ENCODE data around the gene NCOR1. TPM values are rescaled to one million over a fixed set of nuclear protein-coding genes. Genes with fewer than 3 reads are reported as not detected.
A peak's percentile ranks its signal among the peaks of the same experiment; 100 is the strongest.

Gene NCOR1
- total and polyA plus RNA-seq, 2 experiments from 2014 or later = 50.6 to 95.7 TPM

DNA sequence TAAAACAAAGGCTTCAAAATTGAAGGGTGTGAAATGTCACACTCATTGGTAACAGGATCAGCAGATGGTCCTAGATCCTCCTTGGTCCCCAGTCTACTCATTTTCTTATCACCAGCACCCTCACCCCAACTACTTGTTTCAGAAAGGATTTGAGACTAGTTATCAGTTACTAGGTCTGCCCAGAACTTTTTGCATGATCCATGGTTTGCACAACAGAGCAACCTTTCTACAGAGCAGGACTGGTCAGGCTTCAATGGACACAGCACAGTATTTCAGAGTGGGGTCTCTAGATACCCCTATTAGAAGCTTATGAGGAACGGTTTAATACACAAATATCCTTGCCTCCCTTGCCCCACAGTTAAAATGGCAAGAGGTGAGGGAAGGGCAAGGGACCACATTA is 190.1 kb downstream of the NCOR1 start:
- H4K20me1 ChIP-seq (ENCODE audit: insufficient read depth) = no peaks in the 10 kb centered on the region
- H3K79me2 ChIP-seq (ENCODE audit: insufficient read depth) = peaks cover 58% of the 10 kb centered on the region
- in situ Hi-C loops (cut with MboI) = no loop called here

DNA sequence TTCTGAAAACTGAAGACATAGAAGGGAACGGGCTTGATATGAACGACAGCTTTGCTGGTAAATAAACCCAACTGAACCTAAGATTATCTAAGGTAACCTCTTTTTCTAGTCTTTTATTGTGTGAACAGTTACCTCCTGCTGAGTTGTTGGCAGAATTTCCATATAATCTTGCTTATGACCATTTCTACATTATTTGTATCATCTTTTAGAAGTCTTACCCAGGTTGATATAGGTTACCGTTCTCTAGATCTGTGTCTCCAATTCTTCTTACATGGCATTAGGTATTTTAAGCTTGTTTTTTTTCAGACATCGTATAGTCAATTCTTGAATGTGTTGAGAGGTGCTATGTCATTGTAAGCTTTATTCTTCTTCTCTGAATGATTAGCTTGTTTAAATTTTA is 191.5 kb downstream of the NCOR1 start:
- in situ Hi-C loops (cut with MboI) = no loop called here

More for the DNA sequence above, 190.1 kb downstream of the NCOR1 start:
- Histone ChIP-seq H3K4me3 (no peak overlapping the region), H3K27ac (no peak overlapping the region), H3K4me1 (ENCODE audit: insufficient read depth) (peaks cover 24% of the 10 kb centered on the region), H2AFZ (no peak overlapping the region), H3K9me2 (ENCODE audit: insufficient read depth) (no peaks in the 10 kb centered on the region), H3K27me3 (replicated peaks; ENCODE audit: insufficient read depth) (no peaks in the 10 kb centered on the region), H3K9ac (no peak overlapping the region), H3K36me3 (ENCODE audit: low read depth) (peaks cover 61% of the 10 kb centered on the region), H3F3A (ENCODE audit: insufficient read depth) (peaks cover 56% of the 10 kb centered on the region), H3K4me2 (ENCODE audit: unreplicated experiment) (no peak overlapping the region), H3K9me3 (ENCODE audit: low read depth) (no peaks in the 10 kb centered on the region)
- DNase-seq = no peak
- TF ChIP-seq EZH2phosphoT487 (IDR thresholded peaks at IDR 0.05; ENCODE audit: insufficient read depth, low read depth) (no peak), EZH2 (IDR thresholded peaks at IDR 0.05; ENCODE audit: insufficient read depth, poor library complexity, severe bottlenecking) (no peak)
- WGBS, 2 experiments (ENCODE audit: low coverage in 1 of 2, low lambda C conversion rate in 2 of 2, missing lambda C conversion rate in 2 of 2) = 96 to 97% methylated on average over 1 of the region's 1 CpG

DNA sequence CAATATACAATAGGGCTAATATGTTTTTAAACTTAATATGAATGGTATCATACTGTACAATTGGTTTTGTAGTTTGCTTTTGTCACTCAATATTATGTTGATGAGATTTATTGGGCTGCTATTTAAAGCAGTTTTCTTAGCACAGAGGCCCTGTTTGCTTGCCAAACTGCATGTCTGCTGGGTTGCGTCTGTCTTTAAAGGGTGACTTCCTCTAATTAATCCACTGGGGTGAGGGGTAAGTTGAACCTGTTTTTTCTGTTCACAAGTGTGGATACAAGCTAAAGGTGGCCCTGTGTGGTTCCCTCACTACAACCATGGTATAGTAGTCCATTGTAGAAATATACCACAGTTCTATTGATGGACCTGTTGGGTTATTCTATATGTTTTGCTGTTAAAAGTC is 196.0 kb downstream of the NCOR1 start:
- H3K9me2 ChIP-seq (ENCODE audit: insufficient read depth) = no peaks in the 10 kb centered on the region

More for the DNA sequence above, 191.5 kb downstream of the NCOR1 start:
- no peaks in the 10 kb centered on the region for H3K27me3 ChIP-seq (replicated peaks; ENCODE audit: insufficient read depth)
- no peak overlapping the region for H2AFZ ChIP-seq
- H3K9me3 ChIP-seq (ENCODE audit: low read depth) = no peaks in the 10 kb centered on the region
- H3K27ac ChIP-seq = no peak overlapping the region
- H3K4me3 ChIP-seq = no peak overlapping the region
- TF ChIP-seq EZH2 (IDR thresholded peaks at IDR 0.05; ENCODE audit: insufficient read depth, poor library complexity, severe bottlenecking) (no peak), EZH2phosphoT487 (IDR thresholded peaks at IDR 0.05; ENCODE audit: insufficient read depth, low read depth) (no peak)
- H4K20me1 ChIP-seq (ENCODE audit: insufficient read depth) = no peaks in the 10 kb centered on the region
- no peak for DNase-seq
- 73 to 74% methylated on average over 4 of the region's 4 CpGs for WGBS, 2 experiments (ENCODE audit: low coverage in 1 of 2, low lambda C conversion rate in 2 of 2, missing lambda C conversion rate in 2 of 2)
- peaks cover 17% of the 10 kb centered on the region for H3K4me1 ChIP-seq (ENCODE audit: insufficient read depth)
- no peaks in the 10 kb centered on the region for H3K9me2 ChIP-seq (ENCODE audit: insufficient read depth)
- no peak overlapping the region for H3K9ac ChIP-seq
- H3F3A ChIP-seq (ENCODE audit: insufficient read depth) = peaks cover 46% of the 10 kb centered on the region
- peaks cover 63% of the 10 kb centered on the region for H3K79me2 ChIP-seq (ENCODE audit: insufficient read depth)
- no peak overlapping the region for H3K4me2 ChIP-seq (ENCODE audit: unreplicated experiment)
- H3K36me3 ChIP-seq (ENCODE audit: low read depth) = peaks cover 53% of the 10 kb centered on the region

DNA sequence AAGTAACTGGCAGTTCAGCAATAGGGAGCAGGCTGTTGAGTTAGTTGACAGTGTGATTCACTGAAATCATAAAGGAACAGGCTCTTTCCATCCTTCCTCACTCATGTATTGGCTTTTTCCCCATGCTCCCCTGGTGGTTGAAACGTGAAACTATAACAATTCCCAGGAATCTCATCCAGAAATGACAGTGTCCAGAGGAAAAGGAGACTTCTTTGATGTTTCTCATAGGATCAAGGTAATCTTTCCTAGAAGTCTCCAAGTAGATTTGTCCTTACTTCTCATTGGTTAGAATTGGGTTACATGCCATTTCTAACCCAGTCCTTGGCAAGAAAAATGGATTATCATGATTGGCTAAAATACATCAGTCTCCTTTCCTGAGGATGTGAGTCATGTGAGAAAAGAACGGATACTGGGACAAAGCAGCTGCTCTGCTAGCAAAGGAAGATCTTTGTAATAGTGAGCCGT is 201.4 kb downstream of the NCOR1 start:
- H3K9ac ChIP-seq = no peak overlapping the region
- H4K20me1 ChIP-seq (ENCODE audit: insufficient read depth) = no peaks in the 10 kb centered on the region
- H3K36me3 ChIP-seq (ENCODE audit: low read depth) = peaks cover 21% of the 10 kb centered on the region
- peaks cover 18% of the 10 kb centered on the region for H3K4me1 ChIP-seq (ENCODE audit: insufficient read depth)
- WGBS, 2 experiments (ENCODE audit: low coverage in 1 of 2, low lambda C conversion rate in 2 of 2, missing lambda C conversion rate in 2 of 2) = 29 to 35% methylated on average over 3 of the region's 3 CpGs
- peak; percentile 80 for DNase-seq
- no peak overlapping the region for H2AFZ ChIP-seq
- TF ChIP-seq EZH2 (IDR thresholded peaks at IDR 0.05; ENCODE audit: insufficient read depth, poor library complexity, severe bottlenecking) (no peak), EZH2phosphoT487 (IDR thresholded peaks at IDR 0.05; ENCODE audit: insufficient read depth, low read depth) (no peak)
- peak overlapping the region; percentile 38 for H3K27ac ChIP-seq
- H3K27me3 ChIP-seq (replicated peaks; ENCODE audit: insufficient read depth) = no peaks in the 10 kb centered on the region
- in situ Hi-C loops (cut with MboI) = no loop called here
- no peak overlapping the region for H3K4me3 ChIP-seq
- H3K9me3 ChIP-seq (ENCODE audit: low read depth) = no peaks in the 10 kb centered on the region
- H3K79me2 ChIP-seq (ENCODE audit: insufficient read depth) = peaks cover 73% of the 10 kb centered on the region
- no peaks in the 10 kb centered on the region for H3K9me2 ChIP-seq (ENCODE audit: insufficient read depth)
- peaks cover 35% of the 10 kb centered on the region for H3F3A ChIP-seq (ENCODE audit: insufficient read depth)
- peak overlapping the region; percentile 1 for H3K4me2 ChIP-seq (ENCODE audit: unreplicated experiment)

More for the DNA sequence above, 196.0 kb downstream of the NCOR1 start:
- in situ Hi-C loops (cut with MboI) = no loop called here
- Histone ChIP-seq H3K4me2 (ENCODE audit: unreplicated experiment) (no peak overlapping the region), H3K4me1 (ENCODE audit: insufficient read depth) (peaks cover 5% of the 10 kb centered on the region), H4K20me1 (ENCODE audit: insufficient read depth) (no peaks in the 10 kb centered on the region), H3K27ac (no peak overlapping the region), H3K27me3 (replicated peaks; ENCODE audit: insufficient read depth) (no peaks in the 10 kb centered on the region), H3F3A (ENCODE audit: insufficient read depth) (peaks cover 24% of the 10 kb centered on the region), H3K79me2 (ENCODE audit: insufficient read depth) (peaks cover 97% of the 10 kb centered on the region), H3K9ac (no peak overlapping the region), H2AFZ (no peak overlapping the region), H3K4me3 (no peak overlapping the region), H3K36me3 (ENCODE audit: low read depth) (peaks cover 38% of the 10 kb centered on the region), H3K9me3 (ENCODE audit: low read depth) (no peaks in the 10 kb centered on the region)
- WGBS, 2 experiments (ENCODE audit: low coverage in 1 of 2, low lambda C conversion rate in 2 of 2, missing lambda C conversion rate in 2 of 2) = 74 to 86% methylated on average over 1 of the region's 1 CpG
- TF ChIP-seq EZH2 (IDR thresholded peaks at IDR 0.05; ENCODE audit: insufficient read depth, poor library complexity, severe bottlenecking) (no peak), EZH2phosphoT487 (IDR thresholded peaks at IDR 0.05; ENCODE audit: insufficient read depth, low read depth) (no peak)
- DNase-seq = no peak

Measured in GM23248 (cell line).